Progenitor cell of endocrine pancreas (in vitro differentiated cells): ENCODE data around the gene SLX4IP. TPM values are rescaled to one million over a fixed set of nuclear protein-coding genes. Genes with fewer than 3 reads are reported as not detected.

ENCODE experiments used
- DNase-seq: peaks from one replicate; pipeline ENCODE4 v3.0.0; 2021; ENCODE audit warnings: low spot score; ENCODE audit not compliant: unreplicated experiment
- H3K27ac Mint-ChIP-seq: 2 replicates; pipeline ENCODE4 v1.8.0; 2021; ENCODE audit warnings: mild to moderate bottlenecking, moderate library complexity, mixed read lengths
- H3K27me3 Mint-ChIP-seq: 2 replicates; pipeline ENCODE4 v1.8.0; 2021; ENCODE audit warnings: mixed read lengths
- H3K36me3 Mint-ChIP-seq: 2 replicates; pipeline ENCODE4 v1.8.0; 2022; ENCODE audit warnings: mixed read lengths; ENCODE audit not compliant: insufficient read depth
- H3K4me1 Mint-ChIP-seq: 2 replicates; pipeline ENCODE4 v1.8.0; 2021; ENCODE audit warnings: low read depth, mixed read lengths
- H3K4me3 Mint-ChIP-seq: 2 replicates; pipeline ENCODE4 v1.8.0; 2021; ENCODE audit warnings: low read depth, mild to moderate bottlenecking, moderate library complexity, mixed read lengths
- H3K9me3 Mint-ChIP-seq: 2 replicates; pipeline ENCODE4 v1.8.0; 2021; ENCODE audit warnings: low read depth, mixed read lengths
- total RNA-seq: library from RNA; stranded (reverse); gene quantifications from 2 replicates; pipeline ENCODE4 v1.2.1, GENCODE V29; 2021
- TF ChIP-seq, protein P1 (sequence below): fragments of 200-600 bp; sonication (generic); IDR thresholded peaks from one replicate; pipeline ENCODE4 v1.5.0; 2021; ENCODE audit warnings: antibody characterized with exemption, mild to moderate bottlenecking; ENCODE audit not compliant: unreplicated experiment

The SLX4IP gene
- total RNA-seq, 1 donor from 2014 or later, result 12.0 TPM

GRCh38 chr20:10647471-10647870 lies 212.4 kb downstream of the SLX4IP start:
- no peak overlapping the region for H3K4me3 Mint-ChIP-seq
- DNase-seq, result no peak
- H3K27me3 Mint-ChIP-seq, result no peaks in the 10 kb centered on the region
- H3K9me3 Mint-ChIP-seq, result no peaks in the 10 kb centered on the region
- H3K36me3 Mint-ChIP-seq, result peaks cover 49% of the 10 kb centered on the region
- TF ChIP-seq, protein P1, sequence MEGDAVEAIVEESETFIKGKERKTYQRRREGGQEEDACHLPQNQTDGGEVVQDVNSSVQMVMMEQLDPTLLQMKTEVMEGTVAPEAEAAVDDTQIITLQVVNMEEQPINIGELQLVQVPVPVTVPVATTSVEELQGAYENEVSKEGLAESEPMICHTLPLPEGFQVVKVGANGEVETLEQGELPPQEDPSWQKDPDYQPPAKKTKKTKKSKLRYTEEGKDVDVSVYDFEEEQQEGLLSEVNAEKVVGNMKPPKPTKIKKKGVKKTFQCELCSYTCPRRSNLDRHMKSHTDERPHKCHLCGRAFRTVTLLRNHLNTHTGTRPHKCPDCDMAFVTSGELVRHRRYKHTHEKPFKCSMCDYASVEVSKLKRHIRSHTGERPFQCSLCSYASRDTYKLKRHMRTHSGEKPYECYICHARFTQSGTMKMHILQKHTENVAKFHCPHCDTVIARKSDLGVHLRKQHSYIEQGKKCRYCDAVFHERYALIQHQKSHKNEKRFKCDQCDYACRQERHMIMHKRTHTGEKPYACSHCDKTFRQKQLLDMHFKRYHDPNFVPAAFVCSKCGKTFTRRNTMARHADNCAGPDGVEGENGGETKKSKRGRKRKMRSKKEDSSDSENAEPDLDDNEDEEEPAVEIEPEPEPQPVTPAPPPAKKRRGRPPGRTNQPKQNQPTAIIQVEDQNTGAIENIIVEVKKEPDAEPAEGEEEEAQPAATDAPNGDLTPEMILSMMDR, result peak; percentile 39
- peaks cover 10% of the 10 kb centered on the region for H3K4me1 Mint-ChIP-seq
- peak overlapping the region; percentile 75 for H3K27ac Mint-ChIP-seq

GRCh38 chr20:10647909-10648308 lies 212.8 kb downstream of the SLX4IP start:
- Mint-ChIP-seq H3K27me3 (no peaks in the 10 kb centered on the region), H3K4me1 (peaks cover 14% of the 10 kb centered on the region), H3K27ac (peak overlapping the region; percentile 75), H3K4me3 (no peak overlapping the region), H3K9me3 (no peaks in the 10 kb centered on the region), H3K36me3 (peaks cover 50% of the 10 kb centered on the region)
- TF ChIP-seq, protein P1, result no peak
- DNase-seq, result no peak

GRCh38 chr20:10648651-10649050 lies 213.5 kb downstream of the SLX4IP start:
- H3K36me3 Mint-ChIP-seq, result peaks cover 47% of the 10 kb centered on the region
- no peak for DNase-seq
- no peaks in the 10 kb centered on the region for H3K9me3 Mint-ChIP-seq
- H3K27ac Mint-ChIP-seq, result peak overlapping the region; percentile 84
- TF ChIP-seq, protein P1, result no peak
- no peak overlapping the region for H3K4me3 Mint-ChIP-seq
- no peaks in the 10 kb centered on the region for H3K27me3 Mint-ChIP-seq
- H3K4me1 Mint-ChIP-seq, result peaks cover 20% of the 10 kb centered on the region

GRCh38 chr20:10649080-10649796 lies 214.1 kb downstream of the SLX4IP start:
- Mint-ChIP-seq H3K9me3 (no peaks in the 10 kb centered on the region), H3K4me1 (peaks cover 25% of the 10 kb centered on the region), H3K27ac (peak overlapping the region; percentile 89), H3K36me3 (peaks cover 51% of the 10 kb centered on the region), H3K4me3 (no peak overlapping the region), H3K27me3 (no peaks in the 10 kb centered on the region)
- no peak for DNase-seq
- TF ChIP-seq, protein P1, result no peak

DNA sequence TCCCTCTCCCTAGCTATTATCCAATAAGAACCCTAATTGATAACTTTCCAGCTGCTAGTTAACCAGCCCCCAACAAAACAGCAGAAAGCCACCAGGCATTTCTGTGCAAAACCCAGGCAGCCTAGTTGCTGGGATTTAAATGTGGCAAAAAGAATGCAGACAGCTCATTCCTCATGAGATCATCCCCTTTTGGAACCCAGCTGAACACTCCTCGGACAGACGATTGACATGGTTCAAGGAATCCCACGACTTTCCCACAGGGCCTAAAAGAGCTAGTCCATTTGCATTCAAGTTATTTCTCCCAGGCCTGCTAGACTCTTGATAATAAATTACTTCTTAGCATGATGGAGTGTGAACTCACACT lies 214.7 kb downstream of the SLX4IP start:
- Mint-ChIP-seq H3K4me1 (peaks cover 31% of the 10 kb centered on the region), H3K9me3 (no peaks in the 10 kb centered on the region)

More for the DNA sequence above, 214.7 kb downstream of the SLX4IP start:
- Mint-ChIP-seq H3K36me3 (peaks cover 55% of the 10 kb centered on the region), H3K4me3 (no peak overlapping the region), H3K27ac (no peak overlapping the region), H3K27me3 (no peaks in the 10 kb centered on the region)
- TF ChIP-seq, protein P1, result no peak
- no peak for DNase-seq
